Activated naive CD8-positive, alpha-beta T cell treated with anti-CD3 and anti-CD28 coated beads, Interleukin-2, amount 50 U/mL, for 16 hours (primary cell): Measurements from ENCODE around the gene SCG5.

Experiments
- DNase-seq: peaks from one replicate; pipeline ENCODE4 v3.0.0-alpha.2; 2020; ENCODE audit warnings: low read depth, low spot score

The SCG5 gene

DNA sequence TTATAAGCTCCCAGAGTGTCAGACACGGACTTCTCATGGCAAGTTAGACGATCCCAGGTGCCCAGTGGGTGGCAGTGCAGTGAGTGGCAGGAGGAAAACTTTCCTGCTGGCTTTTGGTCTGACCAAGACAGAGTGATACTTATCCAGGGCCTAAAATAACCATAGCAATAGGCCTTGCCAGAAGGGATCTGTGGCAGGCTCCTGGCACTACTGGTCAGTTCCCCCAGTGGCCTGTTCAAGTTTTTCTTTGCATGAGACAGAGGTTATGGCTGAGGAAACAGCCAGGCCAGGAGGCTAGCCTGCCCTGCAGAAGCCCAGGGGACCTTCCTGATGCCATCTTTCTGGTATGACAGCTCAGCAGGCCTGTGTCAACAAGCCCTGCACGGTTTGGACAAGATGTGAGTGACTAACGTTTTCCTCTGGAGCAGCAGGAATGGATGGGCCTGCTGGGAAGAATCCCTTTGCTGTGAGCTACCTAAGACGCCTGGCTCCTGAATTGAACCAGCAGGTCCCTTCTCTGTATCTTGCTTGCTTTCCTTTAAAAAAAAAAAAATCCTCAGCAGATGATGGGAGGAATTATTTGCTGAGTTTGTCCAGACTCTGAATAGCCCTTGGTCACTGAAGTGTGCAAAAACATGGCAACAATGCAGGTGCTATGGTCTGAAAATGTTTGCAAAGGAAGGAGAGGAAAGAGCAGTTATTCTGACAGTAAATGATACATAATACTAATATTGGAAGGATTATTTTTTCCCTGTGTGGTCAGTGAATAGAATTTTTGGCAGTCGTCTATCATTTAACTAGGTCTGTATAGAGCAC lies 18.0 kb downstream of the SCG5 start:
- no peak for DNase-seq

DNA sequence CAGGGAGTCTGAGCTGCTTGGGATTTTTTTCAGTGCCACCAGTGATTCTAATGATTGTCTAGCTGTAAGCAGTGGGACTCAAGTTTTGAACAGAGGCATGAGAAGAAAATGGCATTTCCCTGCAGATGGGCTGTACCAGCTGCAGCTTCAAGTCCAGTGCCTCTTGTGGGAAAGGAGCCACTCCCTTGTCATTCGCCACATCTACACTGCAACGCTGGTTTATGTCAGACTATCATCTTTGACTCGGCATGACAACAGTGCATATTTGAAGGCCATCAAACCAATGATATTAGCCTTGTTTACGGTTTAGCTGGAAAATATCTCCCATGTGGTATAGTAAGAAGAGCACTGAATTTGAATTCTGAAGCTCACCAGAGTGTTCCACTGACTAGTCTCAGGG lies 22.2 kb downstream of the SCG5 start:
- no peak for DNase-seq

DNA sequence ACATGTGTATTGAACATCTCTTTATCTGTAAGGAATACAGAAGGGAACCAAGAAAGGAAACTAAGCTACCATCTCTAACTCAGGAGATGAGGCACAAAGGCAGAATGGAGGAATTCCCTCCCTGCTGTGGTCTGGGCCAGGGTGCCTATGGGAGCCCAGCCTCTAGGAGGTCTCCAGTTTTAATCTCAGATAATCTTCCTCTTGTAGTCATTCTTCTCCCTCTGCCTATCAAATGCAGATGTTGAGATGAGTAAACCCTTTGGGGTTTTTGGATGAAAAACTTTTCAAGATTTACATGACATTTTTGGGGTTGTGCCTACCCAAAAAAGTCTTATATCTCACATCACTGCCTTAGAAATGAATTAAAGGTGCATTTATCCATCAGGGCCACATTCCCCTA lies 23.3 kb downstream of the SCG5 start:
- DNase-seq = no peak

DNA sequence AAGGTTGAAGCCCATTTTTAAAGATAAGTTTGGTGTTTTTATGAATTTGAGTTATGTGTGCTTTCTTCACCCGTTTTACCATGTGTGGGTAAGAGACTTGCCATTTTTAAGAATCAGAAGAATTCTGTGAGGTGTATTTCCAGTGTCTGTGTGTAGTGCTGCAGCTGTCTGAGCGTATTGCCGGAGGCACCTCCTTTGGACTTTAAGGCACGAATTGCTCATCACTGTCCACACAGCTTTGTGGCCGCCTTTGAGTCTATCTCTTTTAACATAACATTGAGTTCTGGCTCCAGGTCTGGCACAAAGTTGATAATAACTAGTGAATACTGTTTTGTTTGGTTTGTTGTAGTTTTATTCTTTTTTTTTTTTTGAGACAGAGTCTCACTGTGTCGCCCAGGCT lies 25.8 kb downstream of the SCG5 start:
- DNase-seq = no peak

DNA sequence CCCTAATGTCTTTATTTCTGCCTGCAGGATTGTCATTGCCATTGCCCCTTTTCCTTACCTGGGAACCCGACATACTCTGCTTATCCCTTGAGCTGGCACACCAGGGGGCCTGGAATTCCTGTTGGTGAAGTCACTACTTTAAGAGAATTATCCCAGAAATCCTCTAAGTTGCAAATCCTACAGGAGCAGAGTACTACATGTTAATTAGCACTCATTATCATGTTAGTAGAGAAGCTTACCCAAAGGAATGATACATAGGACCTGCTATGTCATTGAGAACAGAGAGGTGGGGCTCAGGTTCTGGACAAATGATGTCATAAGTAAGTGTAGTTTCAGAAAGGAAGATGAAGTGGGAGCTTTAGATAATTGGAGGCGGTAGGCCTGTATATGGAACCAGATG lies 27.4 kb downstream of the SCG5 start:
- DNase-seq = no peak

DNA sequence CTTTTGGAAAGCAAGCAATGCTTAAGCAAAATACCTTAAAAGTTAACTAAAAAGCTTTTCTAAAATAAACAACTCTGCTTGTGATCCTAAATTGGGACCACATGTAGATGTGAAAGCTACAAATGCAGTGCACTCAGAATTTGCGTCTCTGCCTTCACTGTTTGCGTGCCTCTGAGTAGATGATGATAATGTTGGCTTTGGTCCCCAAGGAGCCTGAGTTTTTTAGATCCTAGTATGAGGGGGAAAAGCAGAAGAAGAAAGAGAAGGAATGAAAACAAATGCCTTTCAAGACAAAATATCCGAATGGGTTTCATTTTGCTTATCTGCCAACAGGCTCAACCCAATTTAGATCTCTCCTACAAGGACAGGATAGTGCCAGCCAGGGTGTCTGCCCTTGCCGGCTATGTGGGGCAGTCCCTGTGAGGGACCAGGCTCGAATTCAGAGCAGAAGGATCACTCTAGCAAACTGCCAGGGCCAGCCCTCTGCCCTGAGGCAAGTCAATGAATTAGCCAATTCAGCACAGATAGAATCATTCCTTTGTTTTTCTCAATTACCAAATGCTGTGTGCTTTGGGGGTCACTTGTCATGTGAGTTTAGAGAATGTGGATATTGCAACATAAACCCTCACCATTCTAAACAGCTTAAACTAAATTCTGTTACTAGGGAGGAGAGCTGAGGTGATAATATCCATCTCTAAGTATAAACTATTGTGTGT lies 28.5 kb downstream of the SCG5 start:
- no peak for DNase-seq

DNA sequence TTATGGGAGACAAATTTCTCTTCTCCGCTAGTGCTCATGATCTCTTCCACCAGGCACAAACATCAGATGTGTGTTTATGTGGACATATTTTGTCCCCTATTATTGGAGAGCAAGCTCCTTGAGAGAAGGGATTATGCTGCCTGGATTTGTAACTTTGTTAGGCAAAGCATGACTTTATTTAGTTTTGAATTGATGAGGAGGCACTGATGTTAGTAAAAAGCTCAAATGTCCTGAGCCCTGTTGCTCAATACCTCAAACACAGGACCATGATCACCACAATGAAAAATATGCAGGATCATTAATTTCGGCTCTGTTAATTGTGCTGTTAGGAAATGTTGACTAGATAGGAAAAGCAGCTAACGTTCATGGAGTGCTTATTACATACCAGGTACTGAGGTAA lies 29.1 kb downstream of the SCG5 start:
- DNase-seq = no peak

DNA sequence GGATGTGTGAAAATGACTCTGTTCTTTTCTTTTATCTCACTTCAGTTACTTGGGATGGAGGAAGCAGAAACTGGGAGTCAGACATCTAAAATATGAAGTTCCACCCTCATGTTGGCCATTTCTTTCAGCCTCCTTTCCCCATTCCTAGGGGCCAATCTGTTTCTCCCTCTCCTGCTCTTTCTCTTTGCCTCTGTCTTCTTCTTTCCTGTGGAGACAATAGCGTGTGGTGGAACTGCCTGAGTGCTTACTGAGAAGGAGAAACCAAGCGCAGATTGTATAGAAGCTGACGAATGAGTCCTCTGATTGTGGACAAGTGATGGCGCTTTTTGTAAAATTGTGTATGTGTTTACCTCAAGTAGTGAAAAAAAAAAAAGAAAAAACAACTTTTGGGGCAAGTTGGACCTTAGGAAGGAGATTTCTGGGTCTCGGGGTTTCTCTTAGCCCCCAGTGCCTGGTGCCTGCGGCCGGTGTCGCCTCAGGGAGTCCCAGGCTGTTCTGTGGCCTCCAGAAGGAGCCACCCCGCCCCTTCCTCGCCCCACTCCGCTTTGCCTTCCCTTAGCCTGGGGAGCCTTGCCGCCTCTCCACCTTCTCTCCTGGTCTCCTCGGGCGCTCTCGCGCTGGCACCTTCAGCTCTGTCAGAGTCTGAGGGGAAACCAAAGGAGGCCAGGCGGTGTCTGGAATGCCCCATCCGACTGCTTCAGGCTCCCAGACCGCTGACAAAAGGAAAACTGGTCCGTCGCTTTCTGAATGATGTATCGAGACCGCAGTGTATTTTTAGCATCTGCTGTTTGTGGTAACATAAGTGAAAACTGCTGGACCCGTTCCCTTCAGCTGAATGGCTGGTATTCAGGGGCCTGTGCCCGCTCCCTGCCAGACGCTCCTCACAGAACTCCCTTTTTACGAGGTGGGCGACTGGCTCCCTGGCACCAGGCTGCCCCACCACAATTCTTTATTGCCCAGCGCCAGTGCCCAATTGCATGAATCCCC lies 30.1 kb downstream of the SCG5 start:
- DNase-seq = no peak

DNA sequence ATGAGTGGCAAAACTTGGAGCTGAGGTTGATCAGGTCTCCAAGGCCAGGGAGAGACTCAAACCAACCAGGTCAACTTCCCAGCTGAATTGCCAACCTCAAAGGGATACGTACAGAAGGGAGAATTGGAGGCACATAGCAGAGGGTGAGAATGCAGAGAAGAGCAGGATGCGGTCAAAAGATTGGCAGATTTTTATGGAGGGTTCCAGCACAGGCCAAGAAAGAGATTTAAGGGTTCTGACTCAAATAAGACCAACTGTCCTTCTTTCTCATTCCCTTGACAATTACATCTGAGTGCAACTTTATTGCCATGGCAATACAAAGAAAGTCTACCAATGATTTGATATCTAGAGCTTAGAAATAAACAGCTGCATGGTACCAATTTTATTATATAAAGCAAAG lies 33.2 kb downstream of the SCG5 start:
- DNase-seq = no peak

DNA sequence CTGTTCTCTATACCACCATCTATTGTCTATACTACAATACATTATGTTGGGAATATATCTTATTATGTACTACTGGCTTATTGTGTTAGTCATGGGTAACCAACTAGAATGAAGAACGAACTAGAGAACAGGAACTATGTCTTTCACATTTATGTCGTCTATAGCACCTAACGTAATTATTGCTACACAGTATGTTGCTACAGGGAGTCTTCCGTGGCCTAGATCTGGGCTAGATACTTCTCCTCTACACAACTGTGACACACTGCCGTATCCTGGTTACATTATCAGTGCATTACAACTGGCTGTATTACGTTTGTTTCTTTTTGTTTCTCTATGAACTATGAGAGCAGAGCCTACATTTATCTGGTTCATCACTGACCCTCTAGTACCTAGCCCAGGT lies 34.0 kb downstream of the SCG5 start:
- no peak for DNase-seq

DNA sequence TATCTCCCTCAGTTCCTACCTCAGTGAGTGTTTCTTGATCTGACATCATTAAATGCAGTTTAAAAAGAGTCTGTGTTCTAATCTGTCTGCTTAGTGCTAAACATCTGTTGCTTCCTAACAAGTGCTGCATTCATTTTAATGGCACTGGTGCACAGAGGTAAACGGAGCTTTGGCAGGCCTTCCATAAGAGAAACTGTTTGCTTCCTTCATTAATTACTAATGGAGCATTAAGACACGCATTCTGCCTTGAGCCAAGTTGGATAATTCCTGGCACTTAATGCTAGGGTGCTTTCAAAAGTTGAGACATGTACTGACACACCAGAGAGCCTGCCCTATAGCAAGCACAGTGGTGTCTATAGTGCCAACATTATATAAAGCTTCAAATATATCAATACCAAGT lies 34.7 kb downstream of the SCG5 start:
- DNase-seq = no peak

DNA sequence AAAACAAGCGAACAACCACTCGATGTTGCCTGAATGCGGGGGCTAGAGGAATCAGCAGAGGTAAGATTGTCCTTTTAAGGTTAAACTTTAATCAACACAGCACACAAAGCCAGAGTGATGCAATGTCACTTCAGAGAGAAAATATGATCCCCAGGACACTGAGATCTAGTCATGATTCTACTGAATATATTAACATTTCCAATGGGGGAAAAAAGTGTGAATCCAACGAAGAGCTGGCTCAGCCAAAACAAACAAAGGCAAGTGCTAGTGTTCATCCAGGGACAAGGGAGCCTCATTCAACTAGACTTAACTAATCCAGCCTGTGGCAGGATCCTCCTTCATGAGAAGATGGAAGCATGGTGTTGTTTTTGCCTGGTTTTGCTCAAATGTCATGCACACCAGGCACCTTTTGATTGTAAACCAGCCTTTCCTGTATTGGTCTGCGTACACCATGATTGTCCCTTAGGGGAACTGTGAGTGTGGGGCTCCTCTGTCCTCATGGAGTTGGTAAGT lies 35.8 kb downstream of the SCG5 start:
- DNase-seq = no peak

DNA sequence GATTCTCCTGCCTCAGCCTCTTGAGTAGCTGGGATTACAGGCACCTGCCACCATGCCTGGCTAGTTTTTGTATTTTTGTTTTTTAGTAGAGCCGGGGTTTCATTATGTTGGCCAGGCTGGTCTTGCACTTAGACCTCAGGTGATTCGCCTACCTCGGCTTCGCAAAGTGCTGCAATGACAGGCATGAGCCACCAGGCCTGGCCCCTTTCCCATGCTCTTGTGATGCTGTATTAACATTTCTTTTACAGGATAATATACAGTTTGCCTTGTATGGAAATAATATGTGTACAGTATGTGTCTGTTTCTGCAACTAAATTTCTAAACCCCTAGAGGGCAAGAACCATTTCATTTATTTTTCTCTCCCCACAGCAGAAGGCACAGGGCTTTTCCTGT lies 37.8 kb downstream of the SCG5 start:
- DNase-seq = no peak

DNA sequence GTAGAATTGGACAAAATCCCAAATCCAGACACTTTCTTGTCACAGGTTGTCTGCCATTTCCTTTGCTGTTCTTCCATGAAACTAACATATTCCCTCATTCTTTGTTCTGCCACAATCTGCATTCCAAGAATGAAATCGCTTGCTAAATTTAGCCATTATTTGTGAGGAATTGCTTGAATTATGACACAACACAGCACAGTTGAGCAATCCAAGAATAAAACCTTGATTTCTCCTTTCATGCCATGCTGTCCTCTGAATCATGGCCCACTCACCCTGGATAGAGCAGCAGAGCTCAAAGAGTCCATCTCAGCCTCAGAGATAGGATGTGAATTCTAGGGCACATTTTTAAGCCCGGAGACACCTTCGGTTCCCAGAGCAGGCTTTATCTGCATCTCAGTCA lies 41.1 kb downstream of the SCG5 start:
- DNase-seq = no peak

DNA sequence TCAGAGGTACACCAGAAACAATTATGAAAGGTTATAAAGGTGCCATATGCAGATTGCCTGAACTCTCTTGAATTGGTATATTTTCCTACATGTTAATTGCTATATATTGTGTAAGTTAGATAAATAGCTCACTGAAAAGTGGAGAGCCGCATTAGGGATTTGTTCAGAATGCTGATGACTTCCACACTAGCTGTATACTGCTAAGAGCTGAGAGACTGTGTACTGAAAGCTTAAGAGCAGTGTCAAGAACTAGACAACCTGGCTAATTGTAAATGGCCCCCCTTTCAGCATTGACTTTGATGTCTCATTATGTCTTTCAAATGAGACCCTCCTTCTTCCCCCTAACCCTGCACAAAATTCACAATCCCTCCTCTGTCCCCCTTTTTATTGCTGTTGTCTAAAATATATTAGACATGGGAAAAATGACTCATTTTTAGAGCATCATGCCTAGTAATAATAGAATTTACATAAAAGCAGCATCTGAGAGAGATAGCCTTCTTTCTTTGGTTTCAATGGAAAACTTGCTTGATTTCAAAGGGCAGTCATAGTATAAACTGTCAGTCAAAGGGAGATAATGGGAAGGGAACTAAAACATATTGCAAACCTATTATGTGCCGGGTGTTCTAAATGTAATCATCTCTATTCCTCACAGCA lies 41.6 kb downstream of the SCG5 start:
- DNase-seq = no peak

DNA sequence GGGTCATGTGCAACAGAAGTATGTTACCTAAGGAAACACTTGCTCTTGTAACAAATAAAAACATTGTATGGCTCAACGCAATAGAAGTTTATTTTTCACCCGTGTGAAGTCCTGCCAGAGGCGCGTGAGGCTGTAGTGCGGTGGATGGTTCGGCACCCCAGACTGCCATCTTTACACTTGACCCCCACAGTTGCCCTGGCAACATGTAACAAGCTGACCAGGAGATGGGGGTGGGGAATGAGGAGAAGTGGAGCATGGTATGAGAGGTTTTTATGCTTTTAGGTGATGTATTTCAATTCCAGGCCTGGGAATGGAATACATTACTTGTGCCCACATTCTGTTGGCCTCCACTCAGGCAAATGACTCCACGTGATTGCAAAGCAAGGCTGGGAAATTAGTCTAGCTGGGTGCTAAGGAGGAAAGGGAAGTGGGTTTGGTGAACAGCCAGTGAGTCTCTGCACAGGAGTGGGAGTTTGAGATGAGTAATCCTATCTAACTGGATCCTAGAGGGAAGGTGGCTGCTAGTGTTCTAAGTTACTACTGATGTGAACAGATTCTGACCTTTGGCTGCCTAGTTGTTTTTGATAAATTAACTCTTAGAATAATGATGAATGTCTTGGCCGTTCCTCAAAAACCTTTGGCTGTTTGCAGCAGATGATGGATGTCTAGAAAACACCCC lies 42.5 kb downstream of the SCG5 start:
- no peak for DNase-seq

DNA sequence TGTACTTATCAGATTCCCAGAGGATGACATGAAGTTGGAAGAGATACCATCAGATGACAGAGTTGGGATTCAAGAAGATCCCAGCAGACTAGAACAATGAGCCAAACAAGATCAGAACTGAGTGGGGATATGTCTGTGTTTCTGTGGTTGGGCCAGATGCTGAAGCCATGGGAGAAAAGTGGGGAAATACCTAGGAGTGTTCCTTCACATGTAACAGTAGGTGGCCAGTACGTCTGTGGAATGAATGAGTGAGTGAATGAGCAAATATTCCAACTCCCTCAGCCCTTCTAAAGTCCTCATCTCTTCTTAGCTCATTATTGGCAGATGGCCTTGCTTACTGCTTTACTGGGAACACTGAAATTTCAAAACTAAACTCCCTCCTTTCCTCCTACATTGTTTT lies 44.1 kb downstream of the SCG5 start:
- DNase-seq = no peak

DNA sequence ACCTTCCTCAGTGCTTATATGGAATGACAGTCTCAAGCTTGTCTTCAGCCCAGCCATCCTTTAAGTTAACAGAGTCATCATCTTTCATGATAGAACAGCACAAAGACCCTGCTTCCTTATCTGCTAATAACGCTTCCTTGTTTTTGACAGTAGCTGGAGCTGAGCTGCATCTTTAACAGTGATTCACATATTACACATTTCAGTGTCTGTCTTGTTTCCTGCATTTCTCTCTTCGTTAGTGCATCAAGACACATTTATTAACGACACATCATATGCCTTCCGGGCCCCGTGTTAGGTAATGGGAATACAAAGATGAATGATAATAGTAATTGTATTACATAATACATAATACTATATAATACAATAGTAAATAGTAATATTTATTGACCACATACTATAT lies 46.0 kb downstream of the SCG5 start:
- DNase-seq = no peak

DNA sequence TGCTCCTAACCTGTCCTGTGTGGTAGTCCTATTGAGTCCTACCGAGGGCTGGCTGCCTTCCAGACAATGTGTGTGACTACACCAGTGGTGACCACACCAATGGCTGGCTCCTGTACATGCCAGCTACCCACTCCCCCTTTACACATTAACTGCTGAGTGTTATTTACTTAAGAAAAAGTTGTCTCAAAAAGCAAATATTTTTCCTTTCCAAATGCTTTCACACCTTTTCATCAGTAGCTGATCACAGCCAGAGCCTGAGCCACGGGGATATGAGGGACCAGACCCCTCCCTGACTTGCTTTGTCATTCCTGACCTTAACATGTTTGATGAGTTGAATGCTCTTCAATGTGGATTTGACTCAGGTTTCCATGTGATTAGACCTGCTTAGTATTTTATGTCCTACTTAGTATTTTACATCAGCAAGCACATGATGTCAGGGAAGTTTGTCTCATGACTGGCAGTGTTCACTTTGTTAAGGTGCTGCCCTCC lies 46.7 kb downstream of the SCG5 start:
- no peak for DNase-seq

DNA sequence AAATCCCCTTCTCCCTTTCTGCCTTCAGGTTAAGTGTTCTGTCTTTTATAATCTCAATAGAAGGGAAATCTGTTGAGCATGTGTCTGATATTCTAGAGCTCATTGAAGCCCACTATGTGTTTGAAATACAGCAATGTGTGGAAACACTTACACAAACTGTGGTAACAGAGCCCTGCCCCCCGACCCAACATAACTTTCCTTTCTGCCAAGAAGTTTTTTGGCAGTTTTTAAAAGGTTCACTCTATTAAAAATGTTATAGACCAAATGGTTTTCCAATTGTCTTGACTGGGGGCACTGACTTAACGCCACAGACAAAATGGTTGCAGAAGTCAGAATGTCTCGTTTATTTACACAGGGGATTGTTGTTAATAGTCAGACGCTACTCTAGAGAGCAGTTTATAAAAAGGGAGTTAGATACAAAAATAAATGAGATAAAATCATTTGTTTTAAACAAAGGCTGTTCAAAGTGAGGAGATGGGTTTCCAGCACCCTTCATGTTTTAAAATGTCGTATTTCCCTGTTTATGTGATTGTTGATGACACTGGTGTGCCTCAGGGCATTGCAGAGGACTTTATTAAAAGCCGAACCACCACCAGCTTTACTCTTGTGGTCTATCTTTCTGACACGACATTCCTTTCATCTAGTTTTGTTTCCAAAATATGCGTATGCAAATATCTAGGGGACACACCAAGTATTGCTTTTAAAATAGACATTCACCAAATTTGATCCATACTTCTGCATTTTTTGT lies 49.6 kb downstream of the SCG5 start:
- DNase-seq = no peak
